H9 (cell line): ENCODE data around the gene BTBD7. TPM values are rescaled to one million over a fixed set of nuclear protein-coding genes. Genes with fewer than 3 reads are reported as not detected.

ENCODE experiments used
- DNase-seq: peaks from one replicate; pipeline ENCODE4 v3.0.0-alpha.2; 2017
- H2AFZ ChIP-seq: one replicate; pipeline ENCODE4 v1.6.1; 2013; ENCODE audit warnings: mild to moderate bottlenecking, low read length, control low read depth, moderate library complexity
- H2AK5ac ChIP-seq: 2 replicates; pipeline ENCODE4 v1.6.1; 2013; ENCODE audit warnings: low read length, control low read depth, mixed read lengths; ENCODE audit not compliant: insufficient read length
- H2BK120ac ChIP-seq: one replicate; pipeline ENCODE4 v1.6.1; 2013; ENCODE audit warnings: low read depth, mild to moderate bottlenecking, low read length, control low read depth, inconsistent platforms; ENCODE audit not compliant: poor library complexity, severe bottlenecking
- H2BK12ac ChIP-seq: 2 replicates; pipeline ENCODE4 v1.6.1; 2013; ENCODE audit warnings: low read length, control low read depth, mixed read lengths, low read depth; ENCODE audit not compliant: insufficient read length
- H2BK15ac ChIP-seq: 2 replicates; pipeline ENCODE4 v1.6.1; 2013; ENCODE audit warnings: low read depth, low read length, control low read depth
- H2BK20ac ChIP-seq: one replicate; pipeline ENCODE4 v1.6.1; 2013; ENCODE audit warnings: low read depth, mild to moderate bottlenecking, low read length, control low read depth, inconsistent platforms; ENCODE audit not compliant: poor library complexity, severe bottlenecking
- H2BK5ac ChIP-seq: 2 replicates; pipeline ENCODE4 v1.6.1; 2013; ENCODE audit warnings: low read length, control low read depth, mixed read lengths; ENCODE audit not compliant: insufficient read length
- H3K14ac ChIP-seq: 2 replicates; pipeline ENCODE4 v1.6.1; 2013; ENCODE audit warnings: low read length, control low read depth; ENCODE audit not compliant: insufficient read depth
- H3K18ac ChIP-seq: 2 replicates; pipeline ENCODE4 v1.6.1; 2013; ENCODE audit warnings: low read depth, mild to moderate bottlenecking, mixed read lengths, low read length, control low read depth; ENCODE audit not compliant: insufficient read length
- H3K23ac ChIP-seq: 2 replicates; pipeline ENCODE4 v1.6.1; 2013; ENCODE audit warnings: low read length, control low read depth, mixed read lengths, low read depth; ENCODE audit not compliant: insufficient read length
- H3K23me2 ChIP-seq: 2 replicates; pipeline ENCODE4 v1.6.1; 2013; ENCODE audit warnings: low read depth, mild to moderate bottlenecking, mixed read lengths, low read length, control low read depth; ENCODE audit not compliant: insufficient read length, poor library complexity, severe bottlenecking
- H3K27ac ChIP-seq: 2 replicates; pipeline ENCODE4 v1.5.1; 2013; ENCODE audit warnings: low read length, control low read depth, mixed read lengths, low read depth; ENCODE audit not compliant: insufficient read length
- H3K27me3 ChIP-seq: 2 replicates; pipeline ENCODE4 v1.6.1; 2013; ENCODE audit warnings: low read length, control low read depth, inconsistent platforms; ENCODE audit not compliant: insufficient read depth
- H3K4ac ChIP-seq: 2 replicates; pipeline ENCODE4 v1.6.1; 2013; ENCODE audit warnings: low read depth, mild to moderate bottlenecking, control low read depth, inconsistent platforms, low read length, moderate library complexity
- H3K4me1 ChIP-seq: 2 replicates; pipeline ENCODE4 v1.6.1; 2013; ENCODE audit warnings: low read length, control low read depth, inconsistent platforms; ENCODE audit not compliant: insufficient read depth
- H3K4me2 ChIP-seq: 2 replicates; pipeline ENCODE4 v1.6.1; 2013; ENCODE audit warnings: low read length, control low read depth, mixed read lengths; ENCODE audit not compliant: insufficient read length, insufficient read depth
- H3K56ac ChIP-seq: 2 replicates; pipeline ENCODE4 v1.6.1; 2013; ENCODE audit warnings: low read depth, mild to moderate bottlenecking, mixed read lengths, low read length, control low read depth; ENCODE audit not compliant: insufficient read length
- H3K79me1 ChIP-seq: 2 replicates; pipeline ENCODE4 v1.6.1; 2013; ENCODE audit warnings: low read depth, mild to moderate bottlenecking, moderate library complexity, low read length, control low read depth, inconsistent platforms; ENCODE audit not compliant: insufficient read depth, poor library complexity, severe bottlenecking
- H3K79me2 ChIP-seq: 2 replicates; pipeline ENCODE4 v1.6.1; 2013; ENCODE audit warnings: low read length, control low read depth, inconsistent platforms; ENCODE audit not compliant: insufficient read depth
- H3K9ac ChIP-seq: 2 replicates; pipeline ENCODE4 v1.6.1; 2013; ENCODE audit warnings: low read length, control low read depth, mixed read lengths; ENCODE audit not compliant: insufficient read length; ENCODE audit errors: extremely low read depth
- H3K9me3 ChIP-seq: one replicate; pipeline ENCODE4 v1.6.1; 2013; ENCODE audit warnings: low read depth, low read length, inconsistent platforms; ENCODE audit not compliant: control insufficient read depth
- H3T11ph ChIP-seq: one replicate; pipeline ENCODE4 v1.6.1; 2013; ENCODE audit warnings: mild to moderate bottlenecking, low read length, control low read depth, inconsistent platforms
- H4K20me1 ChIP-seq: one replicate; pipeline ENCODE4 v1.6.1; 2013; ENCODE audit not compliant: control insufficient read depth, insufficient read length, insufficient read depth
- H4K5ac ChIP-seq: 2 replicates; pipeline ENCODE4 v1.6.1; 2013; ENCODE audit warnings: low read depth, mild to moderate bottlenecking, mixed read lengths, low read length, control low read depth; ENCODE audit not compliant: insufficient read length
- H4K8ac ChIP-seq: replicated peaks from 2 replicates; pipeline ENCODE4 v1.6.1; 2013; ENCODE audit warnings: low read length, control low read depth, mixed read lengths, low read depth; ENCODE audit not compliant: insufficient read length
- H4K91ac ChIP-seq: 2 replicates; pipeline ENCODE4 v1.6.1; 2013; ENCODE audit warnings: low read depth, mild to moderate bottlenecking, moderate library complexity, mixed read lengths, low read length, control low read depth; ENCODE audit not compliant: insufficient read length
- H3K27ac Mint-ChIP-seq, 3 experiments: 2 replicates in 2 of 3; 3 replicates in 1 of 3; pipeline ENCODE4 v1.8.0; 2020 to 2021; ENCODE audit warnings: mixed read lengths in 3 of 3, mild to moderate bottlenecking in 1 of 3, moderate library complexity in 1 of 3
- H3K27me3 Mint-ChIP-seq: 2 replicates; pipeline ENCODE4 v1.8.0; 2021; ENCODE audit warnings: low read depth, mild to moderate bottlenecking, moderate library complexity, mixed read lengths
- H3K36me3 Mint-ChIP-seq, 3 experiments: 2 replicates in 2 of 3; 3 replicates in 1 of 3; pipeline ENCODE4 v1.8.0; 2020 to 2021; ENCODE audit warnings: low read depth in 3 of 3, mixed read lengths in 3 of 3; ENCODE audit not compliant: insufficient read depth in 1 of 3
- H3K4me1 Mint-ChIP-seq, 2 experiments: 2 replicates each; pipeline ENCODE4 v1.8.0; 2020; ENCODE audit warnings: mixed read lengths in 2 of 2
- H3K4me3 Mint-ChIP-seq, 2 experiments: 2 replicates in 1 of 2; 3 replicates in 1 of 2; pipeline ENCODE4 v1.8.0; 2020 to 2021; ENCODE audit warnings: mild to moderate bottlenecking in 2 of 2, mixed read lengths in 2 of 2, moderate library complexity in 1 of 2
- H3K9me3 Mint-ChIP-seq, 2 experiments: 2 replicates in 1 of 2; 3 replicates in 1 of 2; pipeline ENCODE4 v1.8.0; 2020; ENCODE audit warnings: mild to moderate bottlenecking in 2 of 2, mixed read lengths in 2 of 2, moderate library complexity in 1 of 2
- CTCF ChIP-seq: fragments of 200-600 bp; sonication (generic); conservative IDR thresholded peaks from 3 replicates; pipeline ENCODE4 v1.8.0; 2021; ENCODE audit warnings: antibody characterized with exemption, mild to moderate bottlenecking
- WGBS: extraction: QIAGEN DNeasy Blood & Tissue Kit; methylation state at CpG from one replicate; pipeline ENCODE4 v1.1.7; 2013; ENCODE audit warnings: missing lambda C conversion rate, low lambda C conversion rate, mixed read lengths; ENCODE audit not compliant: insufficient read length; ENCODE audit errors: extremely low coverage; 5-methylcytosine and 5-hydroxymethylcytosine counted together
- total RNA-seq: library from RNA; stranded (reverse); gene quantifications from 2 replicates; pipeline ENCODE4 v1.2.1, GENCODE V29; 2021

The BTBD7 gene
- total RNA-seq, 1 experiment from 2014 or later = 44.1 TPM

GRCh38 chr14:93330609-93331000 lies 2.2 kb downstream of the BTBD7 start:
- no peaks in the 10 kb centered on the region for H3K9me3 Mint-ChIP-seq
- H3K56ac ChIP-seq = no peak overlapping the region
- no peak overlapping the region for H4K91ac ChIP-seq
- H3K14ac ChIP-seq = no peak overlapping the region
- H3K36me3 Mint-ChIP-seq = peaks cover 0 to 7% (median 3%) of the 10 kb centered on the region in 3 experiments; a peak in 3 of 7 replicates
- H2AFZ ChIP-seq = no peak overlapping the region
- H3K27ac Mint-ChIP-seq = no peak overlapping the region
- TF ChIP-seq CTCF = no peak
- H3K4me3 Mint-ChIP-seq = peak overlapping the region in 1 of 2 experiments; percentile 90; a peak in 1 of 5 replicates
- no peak overlapping the region for H4K8ac ChIP-seq
- 0 out of 2 replicates have a peak, but pooled peaks cover 2% of the 10 kb centered on the region for H3K4me1 ChIP-seq
- no peak overlapping the region for H3K4ac ChIP-seq
- H4K20me1 ChIP-seq = no peaks in the 10 kb centered on the region
- H2BK20ac ChIP-seq = no peak overlapping the region
- H3K27me3 Mint-ChIP-seq = no peaks in the 10 kb centered on the region
- no peak overlapping the region for H3K4me2 ChIP-seq
- no peak overlapping the region for H3T11ph ChIP-seq
- H3K23me2 ChIP-seq = peaks cover 7% of the 10 kb centered on the region
- peaks cover 9% of the 10 kb centered on the region for H3K79me1 ChIP-seq
- no peak overlapping the region for H2AK5ac ChIP-seq
- H3K23ac ChIP-seq = no peak overlapping the region
- H3K27me3 ChIP-seq = no peaks in the 10 kb centered on the region
- no peak overlapping the region for H2BK12ac ChIP-seq
- no peak overlapping the region for H2BK120ac ChIP-seq
- H2BK15ac ChIP-seq = no peak overlapping the region
- H4K5ac ChIP-seq = no peak overlapping the region
- peaks cover 44 to 45% of the 10 kb centered on the region in 2 experiments for H3K4me1 Mint-ChIP-seq
- WGBS = no CpG with 5 or more reads among the region's 2 CpGs
- H3K18ac ChIP-seq = no peak overlapping the region
- H3K9ac ChIP-seq = no peak overlapping the region
- H2BK5ac ChIP-seq = no peak overlapping the region
- no peaks in the 10 kb centered on the region for H3K9me3 ChIP-seq
- H3K27ac ChIP-seq = no peak overlapping the region
- DNase-seq = no peak
- peaks cover 29% of the 10 kb centered on the region for H3K79me2 ChIP-seq
